Activated T-cell treated with anti-CD3 and anti-CD28 coated beads, Interleukin-2, amount 50 U/mL, for 4 hours (primary cell): Measurements from ENCODE around the gene DUS2. TPM values are rescaled to one million over a fixed set of nuclear protein-coding genes. Genes with fewer than 3 reads are reported as not detected.
"Not testable (repeated sequence)": the region's sequence is repeated elsewhere in the genome, so short reads cannot be mapped to it uniquely, and the experiment has no call there.

Experiments used
- ATAC-seq, 2 donors: fragments of 200-7000 bp; cut with Tn5 transposase; one replicate each; pipeline ENCODE4 v1.10.0; 2021
- DNase-seq: peaks from one replicate; pipeline ENCODE4 v3.0.0-alpha.2; 2020
- H3K27me3 Mint-ChIP-seq: one replicate; pipeline ENCODE4 v1.8.0; 2021; ENCODE audit warnings: low read depth, mixed read lengths
- H3K36me3 Mint-ChIP-seq: one replicate; pipeline ENCODE4 v1.8.0; 2022; ENCODE audit warnings: mixed read lengths; ENCODE audit not compliant: insufficient read depth
- H3K4me1 Mint-ChIP-seq: one replicate; pipeline ENCODE4 v1.8.0; 2021; ENCODE audit warnings: low read depth, mixed read lengths
- H3K4me3 Mint-ChIP-seq: one replicate; pipeline ENCODE4 v1.8.0; 2021; ENCODE audit warnings: mild to moderate bottlenecking, moderate library complexity, mixed read lengths
- H3K9me3 Mint-ChIP-seq: one replicate; pipeline ENCODE4 v1.8.0; 2021; ENCODE audit warnings: mixed read lengths
- total RNA-seq, 3 donors: library from RNA; stranded (reverse); gene quantifications; one replicate each; pipeline ENCODE4 v1.2.1, GENCODE V29; 2021

Gene DUS2
- total RNA-seq, 3 donors from 2014 or later = 35.9 to 37.4 (median 37.1) TPM

DNA sequence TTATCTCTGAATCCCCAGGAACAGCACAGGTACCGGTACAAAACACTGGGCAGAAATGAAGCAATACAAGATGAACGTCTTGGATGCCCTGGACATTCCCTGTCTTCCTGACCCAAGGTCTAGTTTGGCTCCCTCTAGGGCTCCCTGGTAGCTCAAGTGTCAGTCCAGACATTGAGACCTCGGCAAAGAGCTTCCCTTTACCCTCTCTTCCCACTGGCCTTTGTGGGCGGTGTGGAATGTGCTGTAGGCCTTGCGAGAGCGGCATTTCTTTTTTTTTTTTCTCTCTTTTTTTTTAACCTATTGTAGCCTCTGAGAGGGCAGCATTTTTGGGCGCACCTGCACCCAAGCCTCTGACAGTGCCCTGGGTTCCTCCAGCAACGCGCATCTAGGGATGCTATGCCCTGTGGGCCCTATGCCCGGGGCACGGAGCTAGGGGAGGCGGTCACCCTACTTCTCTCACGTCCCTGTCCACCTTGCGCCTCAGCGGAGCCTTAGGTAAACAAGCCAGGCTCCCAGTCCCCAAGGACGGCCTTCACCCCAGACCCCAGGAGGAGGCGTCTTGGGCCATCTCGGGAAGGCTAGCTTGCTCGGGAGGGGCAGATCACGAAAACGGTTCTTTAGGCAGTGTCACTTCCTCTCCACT lies 60.9 kb downstream of the DUS2 start:
- H3K9me3 Mint-ChIP-seq = no peaks in the 10 kb centered on the region
- H3K27me3 Mint-ChIP-seq = no peaks in the 10 kb centered on the region
- no peak for DNase-seq
- peaks cover 66% of the 10 kb centered on the region for H3K4me1 Mint-ChIP-seq
- H3K4me3 Mint-ChIP-seq = peak overlapping the region; percentile 91
- H3K36me3 Mint-ChIP-seq = no peaks in the 10 kb centered on the region
- ATAC-seq = no peak

DNA sequence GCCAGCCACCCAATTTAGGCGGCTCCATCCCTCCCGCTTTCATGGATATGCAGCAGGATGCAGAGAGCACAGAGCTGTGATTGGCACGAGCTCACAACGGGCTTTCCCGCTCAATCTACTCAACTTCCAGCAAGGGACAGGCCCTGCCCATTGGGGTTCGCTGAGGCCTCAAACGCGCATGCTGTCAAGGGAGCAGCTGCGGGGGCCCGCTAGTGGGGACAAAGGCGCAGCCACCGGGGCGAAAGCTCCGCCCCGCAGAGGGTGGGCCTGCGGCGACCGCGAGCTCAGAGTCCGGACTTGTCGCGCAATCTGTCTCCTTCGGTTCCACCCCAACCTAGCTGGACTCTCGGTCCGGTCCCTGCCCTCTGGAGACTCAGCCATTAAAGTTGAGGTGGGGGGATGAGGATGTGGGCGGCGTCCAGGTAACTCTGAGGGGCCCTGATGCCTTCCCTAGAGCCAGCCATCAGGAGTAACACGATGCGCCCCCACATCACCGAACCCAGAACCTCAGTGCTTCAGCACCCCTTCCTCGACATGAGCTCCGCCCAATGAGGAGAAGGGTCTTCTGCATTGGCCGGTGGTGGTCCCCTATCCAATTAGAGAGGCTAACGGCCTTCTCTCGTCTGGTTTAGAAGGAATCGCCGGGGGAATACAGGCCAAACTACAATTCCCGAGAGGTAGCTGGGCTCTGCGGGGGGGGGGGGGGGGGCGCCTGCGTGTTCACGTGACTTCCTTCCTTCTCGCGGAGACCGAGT lies 61.6 kb downstream of the DUS2 start:
- Mint-ChIP-seq H3K27me3 (no peaks in the 10 kb centered on the region), H3K9me3 (no peaks in the 10 kb centered on the region), H3K4me3 (peak overlapping the region; percentile 91), H3K36me3 (no peaks in the 10 kb centered on the region), H3K4me1 (peaks cover 66% of the 10 kb centered on the region)
- ATAC-seq (peak; percentile 63 to 70), DNase-seq (peak; percentile 73)

DNA sequence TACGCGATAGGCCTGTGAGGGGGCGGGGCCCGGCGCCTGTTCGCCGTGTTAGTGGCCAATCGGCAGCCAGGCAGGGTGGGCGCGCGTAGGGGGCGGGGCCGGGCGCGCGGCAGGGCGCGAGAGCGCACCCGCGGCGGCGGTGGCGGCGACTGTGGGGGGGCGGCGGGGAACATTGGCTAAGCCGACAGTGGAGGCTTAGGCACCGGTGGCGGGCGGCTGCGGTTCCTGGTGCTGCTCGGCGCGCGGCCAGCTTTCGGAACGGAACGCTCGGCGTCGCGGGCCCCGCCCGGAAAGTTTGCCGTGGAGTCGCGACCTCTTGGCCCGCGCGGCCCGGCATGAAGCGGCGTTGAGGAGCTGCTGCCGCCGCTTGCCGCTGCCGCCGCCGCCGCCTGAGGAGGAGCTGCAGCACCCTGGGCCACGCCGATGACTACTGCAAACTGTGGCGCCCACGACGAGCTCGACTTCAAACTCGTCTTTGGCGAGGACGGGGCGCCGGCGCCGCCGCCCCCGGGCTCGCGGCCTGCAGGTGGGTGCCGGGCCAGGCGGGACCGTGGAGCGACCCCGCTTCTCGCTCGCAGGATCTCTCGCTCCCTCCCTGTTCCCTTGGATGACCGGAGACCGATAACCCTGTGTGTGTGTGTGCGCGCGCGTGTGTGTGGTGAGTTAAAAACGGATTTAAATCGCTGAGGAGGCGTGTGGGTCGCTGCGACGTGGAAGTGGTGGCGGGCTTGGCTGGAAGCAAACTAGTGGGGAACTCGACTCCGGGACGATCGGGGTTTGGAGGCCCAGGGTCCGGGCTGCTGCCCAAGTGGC lies 62.4 kb downstream of the DUS2 start, which contains the start of gene NFATC3:
Gene NFATC3 (plus strand): TSS at position 112 of the 813 bp plus-strand sequence. CDS start 312 bp downstream, at position 424.
- Mint-ChIP-seq H3K36me3 (no peaks in the 10 kb centered on the region), H3K27me3 (no peaks in the 10 kb centered on the region), H3K4me3 (peak within 1 kb of the TSS; percentile 91), H3K4me1 (peaks cover 65% of the 10 kb centered on the region), H3K9me3 (no peaks in the 10 kb centered on the region)
- ATAC-seq (peak; percentile 81 to 82), DNase-seq (peak; percentile 99)

DNA sequence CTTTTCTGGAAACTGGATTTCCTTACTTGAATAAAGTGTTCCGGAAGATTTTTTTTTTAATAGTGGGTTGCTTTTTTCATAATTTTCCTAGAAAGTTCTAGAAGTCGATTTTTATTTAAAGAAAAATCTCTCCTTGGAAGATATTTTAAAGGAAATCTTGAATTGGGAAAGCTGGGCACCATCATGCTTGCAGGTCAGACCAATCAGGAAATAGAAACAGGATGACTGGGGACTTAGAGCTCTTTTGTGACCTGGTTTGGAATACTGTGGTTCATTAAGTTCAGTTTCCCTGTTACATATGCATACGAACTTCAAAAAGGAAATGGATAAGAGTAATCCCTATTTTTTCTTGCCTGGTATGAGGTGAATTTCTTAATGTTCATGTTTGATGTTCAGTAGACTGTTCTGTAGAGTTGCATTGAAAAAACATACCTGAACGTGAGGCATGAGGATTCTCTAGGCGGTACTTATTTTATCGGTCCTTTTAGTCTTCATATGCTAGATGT lies 63.3 kb downstream of the DUS2 start:
- no peaks in the 10 kb centered on the region for H3K9me3 Mint-ChIP-seq
- no peak for DNase-seq
- peak overlapping the region; percentile 91 for H3K4me3 Mint-ChIP-seq
- peaks cover 67% of the 10 kb centered on the region for H3K4me1 Mint-ChIP-seq
- ATAC-seq = no peak
- H3K27me3 Mint-ChIP-seq = no peaks in the 10 kb centered on the region
- no peaks in the 10 kb centered on the region for H3K36me3 Mint-ChIP-seq

DNA sequence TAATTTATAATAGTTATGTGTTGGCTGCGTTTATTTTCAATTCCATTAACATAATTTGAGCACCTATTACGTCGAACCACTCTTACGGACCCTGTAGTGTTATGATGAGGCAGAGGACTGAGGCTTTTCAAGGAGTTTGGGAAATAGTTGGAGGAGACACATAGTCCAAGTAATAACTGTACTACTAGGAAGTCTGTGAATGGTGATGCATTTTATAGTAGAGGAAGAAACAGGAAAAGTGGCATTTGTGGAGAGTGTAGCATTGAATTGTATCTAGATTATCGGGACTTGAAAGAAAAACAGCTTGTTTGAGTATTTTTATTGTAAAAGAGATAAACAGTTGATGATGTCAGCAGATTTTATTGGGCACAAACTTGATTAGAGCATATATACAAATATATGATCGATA lies 63.8 kb downstream of the DUS2 start:
- no peaks in the 10 kb centered on the region for H3K27me3 Mint-ChIP-seq
- DNase-seq = no peak
- ATAC-seq = no peak
- H3K4me3 Mint-ChIP-seq = peak overlapping the region; percentile 91
- no peaks in the 10 kb centered on the region for H3K36me3 Mint-ChIP-seq
- H3K9me3 Mint-ChIP-seq = no peaks in the 10 kb centered on the region
- H3K4me1 Mint-ChIP-seq = peaks cover 67% of the 10 kb centered on the region

DNA sequence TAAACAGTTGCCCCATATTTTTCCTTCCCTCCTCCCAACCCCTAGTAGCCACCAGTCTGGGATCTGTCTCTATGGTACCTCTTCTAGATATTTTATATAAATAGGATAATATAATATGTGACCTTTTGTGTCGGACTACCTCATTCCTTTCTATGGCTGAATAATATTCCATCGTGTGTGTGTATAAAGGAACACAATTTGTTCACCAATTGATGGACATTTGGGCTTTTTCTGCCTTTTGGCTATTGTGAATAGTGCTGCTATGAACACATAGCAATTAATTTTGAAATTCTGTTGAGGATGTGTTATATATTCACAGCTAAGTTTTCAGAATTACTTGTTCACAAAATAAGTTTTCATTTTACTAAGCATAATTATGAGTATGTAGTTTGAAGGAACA lies 64.6 kb downstream of the DUS2 start:
- ATAC-seq = no peak
- Mint-ChIP-seq H3K4me1 (peaks cover 65% of the 10 kb centered on the region), H3K9me3 (no peaks in the 10 kb centered on the region), H3K4me3 (peak overlapping the region; percentile 91), H3K27me3 (no peaks in the 10 kb centered on the region), H3K36me3 (no peaks in the 10 kb centered on the region)
- DNase-seq = no peak

DNA sequence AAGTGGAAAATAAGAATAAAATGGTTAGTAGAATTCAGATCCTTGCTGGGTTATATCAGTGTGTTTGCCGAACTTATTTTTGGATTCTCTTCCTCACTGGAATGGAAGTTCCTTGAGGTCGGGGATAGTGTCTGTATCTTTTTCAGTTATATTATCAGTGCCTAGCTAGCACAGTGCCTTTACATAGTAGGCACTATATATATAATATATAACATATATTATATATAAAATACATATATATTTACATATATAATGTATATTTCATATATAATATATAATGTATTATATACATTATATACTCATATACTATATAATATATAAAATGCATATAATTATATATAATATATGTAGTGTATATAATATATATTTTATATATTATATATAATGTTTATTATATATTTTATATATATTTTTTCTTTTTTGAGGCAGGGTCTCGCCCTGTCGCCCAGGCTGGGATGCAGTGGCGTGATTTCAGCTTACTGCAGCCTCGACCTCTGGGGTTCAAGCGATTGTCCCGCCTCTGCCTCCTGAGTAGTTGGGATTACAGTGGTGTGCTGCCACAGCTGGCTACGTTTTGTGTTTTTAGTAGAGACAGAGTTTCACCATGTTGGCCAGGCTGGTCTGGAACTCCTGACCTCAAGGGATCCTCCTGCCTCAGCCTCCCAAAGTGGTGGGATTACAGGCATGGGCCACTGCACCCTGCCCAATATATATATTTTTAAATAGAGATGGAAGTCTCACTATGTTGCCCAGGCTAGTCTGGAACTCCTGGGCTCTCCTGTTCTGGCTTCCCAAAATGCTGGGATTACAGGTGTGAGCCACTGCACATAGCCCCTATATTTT lies 65.3 kb downstream of the DUS2 start:
- H3K36me3 Mint-ChIP-seq = no peaks in the 10 kb centered on the region
- peak overlapping the region; percentile 91 for H3K4me3 Mint-ChIP-seq
- H3K9me3 Mint-ChIP-seq = no peaks in the 10 kb centered on the region
- DNase-seq (no peak), ATAC-seq (no peak)
- H3K27me3 Mint-ChIP-seq = no peaks in the 10 kb centered on the region
- H3K4me1 Mint-ChIP-seq = peaks cover 65% of the 10 kb centered on the region

DNA sequence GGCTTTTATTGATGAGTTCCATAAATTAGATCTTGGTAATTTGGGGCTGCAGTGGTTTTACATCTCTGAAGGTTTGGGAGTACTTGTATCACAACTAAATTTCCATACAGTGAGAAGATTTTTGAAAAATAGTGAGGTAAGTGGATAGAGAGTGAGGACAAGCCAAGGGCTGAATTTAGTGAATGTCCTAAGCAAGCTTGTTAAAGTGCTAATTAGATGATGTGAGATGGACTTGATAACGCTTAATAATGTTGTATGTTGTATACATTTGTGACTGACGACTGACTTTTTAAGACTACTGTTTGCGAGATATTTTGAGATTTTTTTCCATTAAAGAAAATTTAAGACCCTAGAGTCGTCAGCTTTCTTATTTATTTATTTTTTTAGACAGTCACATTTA lies 66.0 kb downstream of the DUS2 start:
- Mint-ChIP-seq H3K4me1 (peaks cover 65% of the 10 kb centered on the region), H3K36me3 (no peaks in the 10 kb centered on the region), H3K4me3 (peak overlapping the region; percentile 63), H3K27me3 (no peaks in the 10 kb centered on the region), H3K9me3 (no peaks in the 10 kb centered on the region)
- DNase-seq = no peak
- ATAC-seq = no peak

DNA sequence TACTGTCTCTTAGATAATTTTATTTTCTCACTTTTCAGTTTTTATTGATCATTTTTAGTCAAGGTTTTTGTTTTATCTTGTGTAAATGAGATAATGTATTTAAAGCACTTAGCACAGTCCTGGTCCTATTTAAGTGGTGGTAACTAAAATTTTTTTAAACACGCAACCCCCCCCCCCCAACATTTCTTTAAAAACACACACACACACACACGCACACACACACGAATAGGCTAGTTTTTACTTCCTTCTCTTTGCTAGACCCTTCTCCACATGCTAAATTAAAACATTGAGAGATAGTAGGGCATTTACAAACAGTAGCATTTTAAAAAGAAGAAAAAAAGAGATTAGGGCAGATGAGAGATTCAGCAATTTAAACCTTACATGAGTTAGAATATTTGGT lies 67.0 kb downstream of the DUS2 start:
- Mint-ChIP-seq H3K27me3 (no peaks in the 10 kb centered on the region), H3K36me3 (no peaks in the 10 kb centered on the region), H3K9me3 (no peaks in the 10 kb centered on the region), H3K4me1 (peaks cover 70% of the 10 kb centered on the region), H3K4me3 (peak overlapping the region; percentile 63)
- ATAC-seq (no peak), DNase-seq (no peak)

DNA sequence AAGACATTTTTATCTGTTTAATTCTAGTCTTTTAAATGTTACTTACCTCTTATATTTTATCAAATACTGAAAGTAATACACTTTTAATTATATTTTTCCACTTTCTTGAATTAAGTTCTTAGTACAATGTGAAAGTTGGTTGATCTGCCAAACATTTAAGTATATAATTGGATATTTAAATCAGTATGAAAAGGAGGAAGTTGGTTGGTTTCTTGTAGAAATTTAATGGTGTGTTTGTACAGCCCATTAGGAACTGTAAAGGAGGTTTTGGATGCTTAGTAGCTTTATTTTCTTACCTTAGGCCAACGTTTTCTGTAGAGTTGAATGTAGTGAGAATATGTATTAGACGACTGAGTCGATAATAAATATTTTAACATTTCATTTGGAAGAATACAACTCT lies 67.4 kb downstream of the DUS2 start:
- H3K27me3 Mint-ChIP-seq = no peaks in the 10 kb centered on the region
- no peaks in the 10 kb centered on the region for H3K36me3 Mint-ChIP-seq
- no peaks in the 10 kb centered on the region for H3K9me3 Mint-ChIP-seq
- no peak for ATAC-seq
- peak overlapping the region; percentile 63 for H3K4me3 Mint-ChIP-seq
- no peak for DNase-seq
- H3K4me1 Mint-ChIP-seq = peaks cover 73% of the 10 kb centered on the region

DNA sequence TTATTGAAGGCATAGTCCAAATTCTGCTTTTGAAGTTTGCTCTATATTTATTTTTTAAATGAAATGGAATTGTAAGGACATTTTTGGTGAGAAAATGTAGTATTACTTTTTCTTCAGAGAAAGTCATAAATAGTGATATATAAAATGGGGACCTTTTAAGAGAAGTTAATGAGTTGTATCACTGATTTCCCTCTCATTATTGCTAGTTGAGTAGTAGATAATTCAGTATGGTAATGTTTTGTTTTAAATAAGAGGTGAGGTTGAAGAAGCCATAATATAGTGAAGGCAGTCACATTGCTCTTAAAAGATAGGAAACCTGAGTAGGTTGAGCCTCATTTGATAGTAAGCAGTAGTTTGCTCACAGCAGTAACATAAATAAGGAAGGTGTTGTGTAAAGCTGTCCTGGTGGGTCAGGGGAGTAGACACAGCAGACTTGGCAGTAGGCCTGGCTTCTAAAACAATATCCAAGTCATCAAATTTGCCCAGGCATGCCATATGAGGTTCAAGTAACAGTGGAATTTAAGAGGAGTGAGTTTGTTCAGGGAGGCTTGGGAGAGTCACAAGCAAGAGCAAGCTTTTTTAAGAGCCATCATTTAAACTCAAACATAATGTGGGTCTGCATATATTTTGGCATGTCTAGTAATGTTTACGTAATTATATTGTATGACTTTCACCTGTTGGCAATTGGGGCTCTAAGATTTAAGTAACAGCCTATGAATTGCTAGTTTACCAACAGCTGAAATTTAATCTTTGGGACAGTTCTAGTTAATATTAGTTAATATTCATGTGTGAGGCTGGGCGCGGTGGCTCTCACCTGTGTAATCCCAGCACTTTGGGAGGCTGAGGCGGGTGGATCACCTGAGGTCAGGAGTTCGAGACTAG lies 68.5 kb downstream of the DUS2 start:
- Mint-ChIP-seq H3K27me3 (no peaks in the 10 kb centered on the region), H3K4me3 (peak overlapping the region; percentile 62), H3K9me3 (no peaks in the 10 kb centered on the region), H3K4me1 (peaks cover 82% of the 10 kb centered on the region), H3K36me3 (no peaks in the 10 kb centered on the region)
- DNase-seq (no peak), ATAC-seq (no peak)

DNA sequence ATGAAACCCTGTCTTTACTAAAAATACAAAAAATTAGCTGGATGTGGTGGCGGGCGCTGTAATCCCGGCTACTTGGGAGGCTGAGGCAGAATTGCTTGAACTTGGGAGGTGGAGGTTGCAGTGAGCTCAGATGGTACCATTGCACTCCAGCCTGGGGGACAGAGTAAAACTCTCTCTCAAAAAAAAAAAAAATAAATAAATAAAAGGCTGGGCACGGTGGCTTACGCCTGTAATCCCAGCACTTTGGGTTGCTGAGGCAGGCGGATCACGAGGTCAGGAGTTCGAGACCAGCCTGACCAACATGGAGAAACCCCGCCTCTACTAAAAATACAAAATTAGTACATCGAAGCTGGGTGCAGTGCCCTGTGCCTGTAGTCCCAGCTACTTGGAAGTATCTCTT lies 69.2 kb downstream of the DUS2 start:
- not testable (repeated sequence) for ATAC-seq, H3K9me3 Mint-ChIP-seq, H3K36me3 Mint-ChIP-seq, DNase-seq, H3K4me3 Mint-ChIP-seq, H3K27me3 Mint-ChIP-seq
- H3K4me1 Mint-ChIP-seq = peaks cover 86% of the 10 kb centered on the region
